Stomach (tissue), 9 donors: Measurements from ENCODE around the gene HNRNPC. TPM values are rescaled to one million over a fixed set of nuclear protein-coding genes. Genes with fewer than 3 reads are reported as not detected.

Experiments
- DNase-seq, 2 donors: peaks; one replicate each; pipeline versions ENCODE4 v3.0.0 to v3.0.0-alpha.2; 2013 to 2019
- H3K27ac ChIP-seq, 5 donors: fragments of 200-600 bp in 4 of 5; sonication (generic) in 4 of 5; one replicate each; pipeline ENCODE4 v1.5.1; 2013 to 2019; ENCODE audit warnings: mild to moderate bottlenecking in 1 of 5, moderate library complexity in 1 of 5
- H3K27me3 ChIP-seq, 3 donors: fragments of 200-600 bp; sonication (generic); one replicate each; pipeline ENCODE4 v1.5.1; 2017 to 2019; ENCODE audit warnings: mixed run types in 1 of 3
- H3K36me3 ChIP-seq, 4 donors: fragments of 200-600 bp; sonication (generic); 1 replicate in 3 of 4; 2 replicates in 1 of 4; pipeline ENCODE4 v1.5.1; 2016 to 2019
- H3K4me1 ChIP-seq, 4 donors: fragments of 200-600 bp; sonication (generic); one replicate each; pipeline ENCODE4 v1.5.1; 2016 to 2019
- H3K4me3 ChIP-seq, 4 donors: fragments of 200-600 bp; sonication (generic) in 3 of 4; one replicate each; pipeline ENCODE4 v1.5.1; 2016 to 2019; ENCODE audit warnings: mild to moderate bottlenecking in 1 of 4
- H3K9me3 ChIP-seq, 4 donors: fragments of 200-600 bp; sonication (generic); one replicate each; pipeline ENCODE4 v1.5.1; 2016 to 2019
- CTCF ChIP-seq, 7 experiments: fragments of 450-650 bp in 4 of 7; fragments of 200-600 bp in 3 of 7; sonication (generic) in 3 of 7; IDR thresholded peaks; one replicate each; pipeline ENCODE4 v1.5.1; 2016 to 2019; ENCODE audit warnings: antibody characterized with exemption in 7 of 7, control low read depth in 2 of 7, mild to moderate bottlenecking in 1 of 7
- EP300 ChIP-seq: sonication (generic); formaldehyde crosslinking; IDR thresholded peaks from one replicate; pipeline ENCODE4 v1.6.1; 2017; ENCODE audit warnings: antibody characterized with exemption
- POLR2A ChIP-seq, 4 donors: fragments of 450-650 bp; IDR thresholded peaks; one replicate each; pipeline ENCODE4 v1.6.1; 2016; ENCODE audit warnings: antibody characterized with exemption in 4 of 4, control low read depth in 2 of 4, mild to moderate bottlenecking in 1 of 4, moderate library complexity in 1 of 4
- POLR2AphosphoS5 ChIP-seq, 3 donors: sonication (generic); formaldehyde crosslinking; IDR thresholded peaks; one replicate each; pipeline ENCODE4 v1.6.1; 2016; ENCODE audit warnings: antibody characterized with exemption in 3 of 3
- whole genome bisulfite sequencing, 5 donors: extraction: QIAGEN DNeasy Blood & Tissue Kit in 3 of 5; methylation state at CpG; one replicate each; pipeline versions ENCODE4 v1.1.5 to v1.1.7; 2013 to 2018; 5-methylcytosine and 5-hydroxymethylcytosine counted together
- intact Hi-C: fragments of 100-400 bp; cut with DNase I; formaldehyde crosslinking; loops from one replicate; pipeline ENCODE4 v1.15.1; 2023; ENCODE audit warnings: low total_unique reads
- polyA plus RNA-seq, 3 donors: library from polyadenylated mRNA; stranded (reverse); fragments of 200-250 nt; gene quantifications; one replicate each; pipeline ENCODE4 v1.2.3, GENCODE V29; 2013
- total RNA-seq, 5 donors: library from RNA; depleted of rRNA; stranded (reverse); fragments of >200 nt; gene quantifications; one replicate each; pipeline versions ENCODE4 v1.1.0 to v1.2.3, GENCODE V29; 2014 to 2016
- donor health status: healthy with polysubstance abuse.
- donor health status: Bipolar disorder and iron deficiency.
- donor health status: healthy.

The HNRNPC gene
- total and polyA plus RNA-seq, 8 donors: 110 to 516 (median 398) TPM

- intact Hi-C loops: no loop called here
- WGBS, 5 donors: 80 to 89% (median 88%) methylated on average over 2 of the region's 2 CpGs
- Histone ChIP-seq H3K36me3 (peaks cover 18 to 96% (median 84%) of the 10 kb centered on the region in 4 donors), H3K27ac (no peak overlapping the region), H3K27me3 (no peaks in the 10 kb centered on the region), H3K4me3 (no peak overlapping the region), H3K4me1 (peaks cover 22 to 79% (median 45%) of the 10 kb centered on the region in 4 donors), H3K9me3 (no peaks in the 10 kb centered on the region)
- TF ChIP-seq POLR2A (IDR thresholded peaks at IDR 0.05) (no peak), EP300 (no peak), CTCF (IDR thresholded peaks at IDR 0.05) (no peak), POLR2AphosphoS5 (IDR thresholded peaks at IDR 0.05) (no peak)
- no peak for DNase-seq
Observed at GRCh38 chr14:21252149-21252548, 17.1 kb downstream of the HNRNPC start.

DNA sequence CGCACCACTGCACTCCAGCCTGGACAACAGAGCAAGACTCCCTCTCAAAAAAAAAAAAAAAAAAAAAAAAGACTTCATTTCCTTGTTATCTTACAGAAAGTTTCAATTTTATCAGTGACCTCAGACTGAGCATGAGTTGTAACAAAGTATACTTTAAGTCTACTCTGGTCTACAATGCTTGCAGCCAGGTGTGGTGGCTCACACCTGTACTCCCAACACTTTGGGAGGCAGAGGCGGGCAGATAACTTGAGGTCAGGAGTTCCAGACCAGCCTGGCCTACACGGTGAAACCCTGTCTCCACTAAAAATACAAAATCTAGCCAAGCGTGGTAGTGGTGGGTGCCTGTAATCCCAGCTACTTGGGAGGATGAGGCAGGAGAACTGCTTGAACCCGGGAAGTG lies 18.0 kb downstream of the HNRNPC start:
- Histone ChIP-seq H3K36me3 (peaks cover 13 to 90% (median 76%) of the 10 kb centered on the region in 4 donors), H3K27me3 (no peaks in the 10 kb centered on the region), H3K4me3 (no peak overlapping the region), H3K9me3 (no peaks in the 10 kb centered on the region), H3K27ac (no peak overlapping the region), H3K4me1 (peaks cover 21 to 79% (median 45%) of the 10 kb centered on the region in 4 donors)
- WGBS, 5 donors: 92 to 99% (median 97%) methylated on average over 5 of the region's 5 CpGs
- TF ChIP-seq POLR2AphosphoS5 (IDR thresholded peaks at IDR 0.05) (no peak), CTCF (IDR thresholded peaks at IDR 0.05) (no peak), POLR2A (IDR thresholded peaks at IDR 0.05) (no peak), EP300 (no peak)
- intact Hi-C loops: no loop called here
- no peak for DNase-seq

GRCh38 chr14:21248739-21249411 lies 20.4 kb downstream of the HNRNPC start:
- intact Hi-C loops: no loop called here
- Histone ChIP-seq H3K36me3 (peaks cover 15 to 92% (median 81%) of the 10 kb centered on the region in 4 donors), H3K4me1 (peaks cover 21 to 81% (median 41%) of the 10 kb centered on the region in 4 donors), H3K27ac (no peak overlapping the region), H3K9me3 (no peaks in the 10 kb centered on the region), H3K4me3 (no peak overlapping the region), H3K27me3 (no peaks in the 10 kb centered on the region)
- TF ChIP-seq EP300: no peak
- TF ChIP-seq POLR2A (IDR thresholded peaks at IDR 0.05): no peak
- no peak for TF ChIP-seq CTCF (IDR thresholded peaks at IDR 0.05)
- no peak for TF ChIP-seq POLR2AphosphoS5 (IDR thresholded peaks at IDR 0.05)
- WGBS, 5 donors: 87 to 90% (median 88%) methylated on average over 8 of the region's 8 CpGs
- DNase-seq: no peak

DNA sequence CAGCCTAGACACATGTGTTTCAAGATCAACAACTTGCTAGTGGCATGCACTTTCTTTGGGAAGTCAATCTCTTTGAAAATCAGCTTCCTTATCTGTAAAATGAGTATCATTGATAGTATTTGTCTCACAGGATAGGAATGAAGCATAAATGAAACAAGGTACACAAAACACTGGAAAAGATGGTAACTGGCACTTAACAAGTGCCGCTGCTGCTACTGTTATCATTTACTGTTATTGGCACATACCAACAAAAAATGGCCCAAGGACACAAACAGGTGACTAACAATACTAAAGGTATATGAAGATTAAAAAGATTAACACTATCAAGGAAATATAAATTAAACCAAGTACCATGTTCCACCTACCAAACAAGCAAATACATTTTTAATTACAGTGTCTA lies 20.9 kb downstream of the HNRNPC start:
- no peak for TF ChIP-seq POLR2AphosphoS5 (IDR thresholded peaks at IDR 0.05)
- TF ChIP-seq EP300: no peak
- TF ChIP-seq POLR2A (IDR thresholded peaks at IDR 0.05): no peak
- no peak for TF ChIP-seq CTCF (IDR thresholded peaks at IDR 0.05)
- no peak overlapping the region for H3K4me3 ChIP-seq
- no peaks in the 10 kb centered on the region for H3K27me3 ChIP-seq
- no peak for DNase-seq
- 63 to 88% (median 79%) methylated on average over 1 of the region's 1 CpG for WGBS, 5 donors
- no peaks in the 10 kb centered on the region for H3K9me3 ChIP-seq
- intact Hi-C loops: no loop called here
- peaks cover 21 to 81% (median 42%) of the 10 kb centered on the region in 4 donors for H3K4me1 ChIP-seq
- H3K27ac ChIP-seq: no peak overlapping the region
- H3K36me3 ChIP-seq: peaks cover 15 to 91% (median 82%) of the 10 kb centered on the region in 4 donors
